Measurements from ENCODE around the gene LHX8.
"Not testable (repeated sequence)": the region's sequence is repeated elsewhere in the genome, so short reads cannot be mapped to it uniquely, and the experiment has no call there.

Gene LHX8

DNA sequence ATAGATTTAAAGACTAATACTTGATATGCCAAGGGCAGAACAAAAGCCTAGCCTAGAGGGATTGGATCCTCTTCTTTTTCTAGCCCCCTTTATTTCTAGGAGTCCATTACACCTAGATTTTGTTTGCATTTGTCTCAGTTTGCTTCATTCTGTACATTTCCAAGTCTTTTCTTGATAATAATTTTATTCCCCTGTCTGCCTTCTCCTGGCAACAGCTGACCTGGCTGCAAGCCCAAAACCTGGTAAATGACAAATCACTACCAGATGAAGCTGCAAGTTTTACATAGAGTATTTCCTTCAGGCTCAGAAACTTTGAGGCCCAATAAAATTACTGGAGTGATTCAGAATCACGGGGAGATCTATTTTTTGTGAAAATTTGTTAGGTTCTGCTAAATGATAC lies 36.5 kb upstream of the LHX8 start:
- no peaks in the 10 kb centered on the region for H3K4me1 ChIP-seq (ENCODE audit: low read length)
- H3K9ac ChIP-seq (ENCODE audit: low read length) = no peak overlapping the region
- no peaks in the 10 kb centered on the region for H3K79me2 ChIP-seq (ENCODE audit: low read length)
- no peaks in the 10 kb centered on the region for H4K20me1 ChIP-seq (ENCODE audit: insufficient read depth, low read length)
- no peak overlapping the region for H3K4me2 ChIP-seq (ENCODE audit: low read length)
- H3K9me3 ChIP-seq (ENCODE audit: insufficient read depth, low read length) = no peaks in the 10 kb centered on the region
- TF ChIP-seq, protein P1, sequence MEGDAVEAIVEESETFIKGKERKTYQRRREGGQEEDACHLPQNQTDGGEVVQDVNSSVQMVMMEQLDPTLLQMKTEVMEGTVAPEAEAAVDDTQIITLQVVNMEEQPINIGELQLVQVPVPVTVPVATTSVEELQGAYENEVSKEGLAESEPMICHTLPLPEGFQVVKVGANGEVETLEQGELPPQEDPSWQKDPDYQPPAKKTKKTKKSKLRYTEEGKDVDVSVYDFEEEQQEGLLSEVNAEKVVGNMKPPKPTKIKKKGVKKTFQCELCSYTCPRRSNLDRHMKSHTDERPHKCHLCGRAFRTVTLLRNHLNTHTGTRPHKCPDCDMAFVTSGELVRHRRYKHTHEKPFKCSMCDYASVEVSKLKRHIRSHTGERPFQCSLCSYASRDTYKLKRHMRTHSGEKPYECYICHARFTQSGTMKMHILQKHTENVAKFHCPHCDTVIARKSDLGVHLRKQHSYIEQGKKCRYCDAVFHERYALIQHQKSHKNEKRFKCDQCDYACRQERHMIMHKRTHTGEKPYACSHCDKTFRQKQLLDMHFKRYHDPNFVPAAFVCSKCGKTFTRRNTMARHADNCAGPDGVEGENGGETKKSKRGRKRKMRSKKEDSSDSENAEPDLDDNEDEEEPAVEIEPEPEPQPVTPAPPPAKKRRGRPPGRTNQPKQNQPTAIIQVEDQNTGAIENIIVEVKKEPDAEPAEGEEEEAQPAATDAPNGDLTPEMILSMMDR (IDR thresholded peaks at IDR 0.05; ENCODE audit: low read depth, low read length) = no peak
- no peak for TF ChIP-seq EZH2phosphoT487 (IDR thresholded peaks at IDR 0.05; ENCODE audit: low read depth)
- no peaks in the 10 kb centered on the region for H3K36me3 ChIP-seq (replicated peaks; ENCODE audit: low read depth, low read length)
- H3K27ac ChIP-seq (ENCODE audit: low read length) = no peak overlapping the region
- no peaks in the 10 kb centered on the region for H3K27me3 ChIP-seq (ENCODE audit: low read depth, low read length)
- no peak overlapping the region for H3K4me3 ChIP-seq (ENCODE audit: low read length)
- H2AFZ ChIP-seq (ENCODE audit: low read depth, low read length) = no peak overlapping the region

DNA sequence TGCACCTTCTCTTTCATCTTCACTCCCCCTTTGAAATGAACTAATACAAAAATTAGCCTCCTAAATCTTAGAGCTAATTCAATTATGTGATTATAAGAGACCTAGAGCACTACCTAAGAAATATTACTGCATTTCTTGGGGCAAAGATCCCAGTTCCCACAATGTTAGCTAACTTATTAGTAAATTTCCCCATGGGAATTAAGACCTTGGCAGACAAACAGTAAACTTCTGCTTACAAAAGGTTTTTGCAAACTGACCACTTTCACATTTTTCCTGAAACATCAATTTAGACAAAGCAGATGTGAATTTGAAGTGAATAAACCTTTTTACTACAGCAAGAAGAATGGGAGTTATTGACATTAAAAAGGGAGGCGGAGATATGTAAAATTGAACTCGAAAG lies 34.6 kb upstream of the LHX8 start:
- H3K27ac ChIP-seq (ENCODE audit: low read length) = no peak overlapping the region
- no peaks in the 10 kb centered on the region for H3K9me3 ChIP-seq (ENCODE audit: insufficient read depth, low read length)
- H3K4me2 ChIP-seq (ENCODE audit: low read length) = no peak overlapping the region
- H3K27me3 ChIP-seq (ENCODE audit: low read depth, low read length) = no peaks in the 10 kb centered on the region
- H2AFZ ChIP-seq (ENCODE audit: low read depth, low read length) = no peak overlapping the region
- H3K4me1 ChIP-seq (ENCODE audit: low read length) = no peaks in the 10 kb centered on the region
- H4K20me1 ChIP-seq (ENCODE audit: insufficient read depth, low read length) = no peaks in the 10 kb centered on the region
- no peak for TF ChIP-seq EZH2phosphoT487 (IDR thresholded peaks at IDR 0.05; ENCODE audit: low read depth)
- TF ChIP-seq, protein P1 (IDR thresholded peaks at IDR 0.05; ENCODE audit: low read depth, low read length) = no peak
- no peaks in the 10 kb centered on the region for H3K79me2 ChIP-seq (ENCODE audit: low read length)
- no peak overlapping the region for H3K9ac ChIP-seq (ENCODE audit: low read length)
- no peaks in the 10 kb centered on the region for H3K36me3 ChIP-seq (replicated peaks; ENCODE audit: low read depth, low read length)
- H3K4me3 ChIP-seq (ENCODE audit: low read length) = no peak overlapping the region

DNA sequence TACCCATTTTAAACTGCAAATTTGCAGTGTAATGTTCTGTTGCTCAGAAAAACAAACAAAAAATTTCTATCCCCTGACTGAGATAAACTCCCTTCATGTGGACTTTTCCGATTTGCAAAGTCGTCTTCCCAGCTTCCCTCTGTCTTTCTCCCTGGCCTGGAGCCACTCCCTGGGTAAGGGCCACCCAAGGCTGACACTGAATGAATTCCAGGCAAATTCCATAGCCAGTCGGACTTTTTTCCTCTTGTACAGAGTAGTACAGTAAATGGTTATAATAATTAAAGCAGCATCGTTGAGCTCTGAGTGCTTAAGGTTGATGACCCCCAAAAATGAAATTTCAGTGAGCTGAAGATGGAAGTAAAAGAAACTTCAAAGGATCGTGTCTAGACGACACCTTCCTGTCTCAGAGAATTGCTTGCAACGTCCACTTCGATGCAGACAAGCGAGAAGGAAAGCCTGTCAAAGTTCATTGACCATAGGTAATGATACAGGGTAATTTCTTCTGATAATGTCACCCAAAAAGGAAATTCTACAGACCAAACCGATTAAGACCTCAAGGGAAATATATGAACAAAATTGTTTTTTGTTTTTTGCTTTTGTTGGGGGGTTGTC lies 33.6 kb upstream of the LHX8 start:
- Histone ChIP-seq H3K27me3 (ENCODE audit: low read depth, low read length) (no peaks in the 10 kb centered on the region), H4K20me1 (ENCODE audit: insufficient read depth, low read length) (no peaks in the 10 kb centered on the region), H3K36me3 (replicated peaks; ENCODE audit: low read depth, low read length) (no peaks in the 10 kb centered on the region), H3K4me2 (ENCODE audit: low read length) (no peak overlapping the region), H3K9ac (ENCODE audit: low read length) (no peak overlapping the region), H3K27ac (ENCODE audit: low read length) (no peak overlapping the region), H3K9me3 (ENCODE audit: insufficient read depth, low read length) (no peaks in the 10 kb centered on the region), H3K4me1 (ENCODE audit: low read length) (no peaks in the 10 kb centered on the region), H3K4me3 (ENCODE audit: low read length) (no peak overlapping the region), H3K79me2 (ENCODE audit: low read length) (no peaks in the 10 kb centered on the region), H2AFZ (ENCODE audit: low read depth, low read length) (no peak overlapping the region)
- TF ChIP-seq, protein P1 (IDR thresholded peaks at IDR 0.05; ENCODE audit: low read depth, low read length) = no peak
- TF ChIP-seq EZH2phosphoT487 (IDR thresholded peaks at IDR 0.05; ENCODE audit: low read depth) = no peak

DNA sequence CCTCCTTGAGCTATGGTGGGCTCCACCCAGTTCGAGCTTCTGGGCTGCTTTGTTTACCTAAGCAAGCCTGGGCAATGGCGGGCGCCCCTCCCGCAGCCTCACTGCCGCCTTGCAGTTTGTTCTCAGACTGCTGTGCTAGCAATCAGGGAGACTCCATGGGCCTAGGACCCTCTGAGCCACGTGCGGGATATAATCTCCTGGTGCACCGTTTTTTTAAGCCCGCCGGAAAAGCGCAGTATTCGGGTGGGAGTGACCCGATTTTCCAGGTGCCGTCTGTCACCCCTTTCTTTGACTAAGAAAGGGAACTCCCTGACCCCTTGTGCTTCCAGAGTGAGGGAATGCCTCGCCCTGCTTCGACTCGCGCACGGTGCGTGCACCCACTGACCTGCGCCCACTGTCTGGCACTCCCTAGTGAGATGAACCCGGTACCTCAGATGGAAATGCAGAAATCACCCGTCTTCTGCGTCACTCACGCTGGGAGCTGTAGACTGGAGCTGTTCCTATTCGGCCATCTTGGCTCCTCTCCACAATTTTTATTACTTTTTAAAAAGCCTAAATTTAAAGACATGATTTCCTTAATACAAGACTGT lies 21.7 kb upstream of the LHX8 start:
- H3K9me3 ChIP-seq (ENCODE audit: insufficient read depth, low read length); H3K79me2 ChIP-seq (ENCODE audit: low read length); H3K9ac ChIP-seq (ENCODE audit: low read length); H3K27ac ChIP-seq (ENCODE audit: low read length); H3K4me1 ChIP-seq (ENCODE audit: low read length); H3K27me3 ChIP-seq (ENCODE audit: low read depth, low read length); H3K4me2 ChIP-seq (ENCODE audit: low read length); H3K4me3 ChIP-seq (ENCODE audit: low read length); H2AFZ ChIP-seq (ENCODE audit: low read depth, low read length); H4K20me1 ChIP-seq (ENCODE audit: insufficient read depth, low read length); H3K36me3 ChIP-seq (replicated peaks; ENCODE audit: low read depth, low read length): not testable (repeated sequence)
